ENCODE data around the gene TMEM123.

DNA sequence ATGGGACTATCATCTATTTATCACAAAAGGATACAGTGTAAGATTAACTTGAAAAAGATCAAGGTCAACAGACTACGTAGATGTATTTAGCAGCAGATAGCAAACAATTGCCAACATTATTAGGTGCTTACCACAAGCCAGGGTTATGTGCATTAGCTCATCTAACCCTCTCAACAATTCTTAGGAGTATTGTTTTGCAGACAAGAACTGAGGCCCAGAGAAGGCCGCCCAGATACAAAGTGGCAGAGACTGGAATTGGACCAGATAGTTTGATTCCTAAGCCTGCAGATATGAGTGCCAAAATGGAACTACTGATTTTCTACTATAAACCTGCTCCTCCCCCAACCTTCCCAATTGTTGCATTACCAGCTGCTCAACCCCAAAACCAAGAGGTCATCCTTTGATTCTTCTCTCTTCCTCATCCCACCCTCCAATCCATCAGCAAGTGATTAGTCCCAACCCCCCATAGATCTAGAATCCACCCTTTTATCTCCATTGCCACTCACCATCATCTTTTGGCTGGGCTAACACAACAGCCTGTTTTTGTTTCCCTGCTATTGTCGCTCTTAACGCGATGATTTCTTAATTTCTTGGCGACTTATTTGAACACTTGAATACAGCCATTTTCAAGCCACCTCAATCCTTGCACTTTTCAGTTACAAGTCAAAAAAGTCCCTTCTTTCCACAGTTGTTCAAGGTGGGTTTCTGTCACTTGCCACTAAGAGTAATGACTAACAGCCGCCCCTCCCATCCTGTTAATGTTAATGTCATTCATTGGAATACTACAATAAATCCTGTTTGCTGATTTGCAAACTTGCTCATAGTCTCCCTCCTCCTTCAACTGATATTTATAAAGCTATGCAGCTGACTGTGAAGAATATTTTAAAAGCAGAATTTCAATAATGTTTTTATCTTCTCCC, 2.7 kb downstream of the TMEM123 start:
- TF ChIP-seq, protein P1, sequence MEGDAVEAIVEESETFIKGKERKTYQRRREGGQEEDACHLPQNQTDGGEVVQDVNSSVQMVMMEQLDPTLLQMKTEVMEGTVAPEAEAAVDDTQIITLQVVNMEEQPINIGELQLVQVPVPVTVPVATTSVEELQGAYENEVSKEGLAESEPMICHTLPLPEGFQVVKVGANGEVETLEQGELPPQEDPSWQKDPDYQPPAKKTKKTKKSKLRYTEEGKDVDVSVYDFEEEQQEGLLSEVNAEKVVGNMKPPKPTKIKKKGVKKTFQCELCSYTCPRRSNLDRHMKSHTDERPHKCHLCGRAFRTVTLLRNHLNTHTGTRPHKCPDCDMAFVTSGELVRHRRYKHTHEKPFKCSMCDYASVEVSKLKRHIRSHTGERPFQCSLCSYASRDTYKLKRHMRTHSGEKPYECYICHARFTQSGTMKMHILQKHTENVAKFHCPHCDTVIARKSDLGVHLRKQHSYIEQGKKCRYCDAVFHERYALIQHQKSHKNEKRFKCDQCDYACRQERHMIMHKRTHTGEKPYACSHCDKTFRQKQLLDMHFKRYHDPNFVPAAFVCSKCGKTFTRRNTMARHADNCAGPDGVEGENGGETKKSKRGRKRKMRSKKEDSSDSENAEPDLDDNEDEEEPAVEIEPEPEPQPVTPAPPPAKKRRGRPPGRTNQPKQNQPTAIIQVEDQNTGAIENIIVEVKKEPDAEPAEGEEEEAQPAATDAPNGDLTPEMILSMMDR (conservative IDR thresholded peaks at IDR 0.05; ENCODE audit: low read depth, low read length) = no peak
- no peak for TF ChIP-seq EZH2 (IDR thresholded peaks at IDR 0.05; ENCODE audit: borderline replicate concordance, low read depth, low read length, poor library complexity, severe bottlenecking)

Measured in A673 (cell line).